PC-3 (cell line): ENCODE measurements around the gene EMC8. TPM values are rescaled to one million over a fixed set of nuclear protein-coding genes. Genes with fewer than 3 reads are reported as not detected.

Experiments used
- ATAC-seq: fragments of 200-7000 bp; cut with Tn5 transposase; 2 replicates; pipeline ENCODE4 v1.9.1; 2020; ENCODE audit warnings: mild to moderate bottlenecking, moderate library complexity
- BruUV-seq: library from RNA; stranded (reverse); fragments of 400-500 nt; replicated peaks from 2 replicates; lab custom pipeline; 2021; lab: Mats Ljungman, UMichigan
- CTCF ChIA-PET: fragments of 300-600 bp; sonication (Branson Sonifier 250); formaldehyde crosslinking; loops from one replicate; lab custom pipeline; 2022; ENCODE audit warnings: antibody characterized with exemption; lab: Charles Lee
- POLR2A ChIA-PET: fragments of 300-600 bp; sonication (Branson Sonifier 250); formaldehyde crosslinking; loops from one replicate; lab custom pipeline; 2022; ENCODE audit warnings: antibody characterized with exemption; ENCODE audit not compliant: unreplicated experiment; lab: Charles Lee
- DNase-seq: peaks from one replicate; pipeline ENCODE4 v3.0.0-alpha.2; 2015
- H2AFZ ChIP-seq: fragments of 300-600 bp; sonication (generic); 2 replicates; pipeline ENCODE4 v1.6.0; 2016; ENCODE audit warnings: antibody characterized with exemption, low read length
- H3F3A ChIP-seq: fragments of 300-600 bp; sonication (generic); one replicate; pipeline ENCODE4 v1.6.0; 2017; ENCODE audit warnings: antibody characterized with exemption, low read length, control low read depth, mild to moderate bottlenecking; ENCODE audit not compliant: unreplicated experiment
- H3K27ac ChIP-seq: fragments of 300-600 bp; sonication (generic); 2 replicates; pipeline ENCODE4 v1.5.1; 2016; ENCODE audit warnings: mild to moderate bottlenecking, low read length
- H3K27me3 ChIP-seq: fragments of 300-600 bp; sonication (generic); 2 replicates; pipeline ENCODE4 v1.6.1; 2016; ENCODE audit warnings: low read length, mixed read lengths
- H3K36me3 ChIP-seq: fragments of 300-600 bp; sonication (generic); 2 replicates; pipeline ENCODE4 v1.6.1; 2016; ENCODE audit warnings: low read depth, mixed run types, low read length, mixed read lengths
- H3K4me1 ChIP-seq: fragments of 300-600 bp; sonication (generic); 2 replicates; pipeline ENCODE4 v1.5.1; 2016; ENCODE audit warnings: low read length; ENCODE audit not compliant: insufficient read depth
- H3K4me2 ChIP-seq: fragments of 300-600 bp; sonication (generic); 2 replicates; pipeline ENCODE4 v1.6.0; 2016; ENCODE audit warnings: low read length
- H3K4me3 ChIP-seq: fragments of 300-600 bp; sonication (generic); 2 replicates; pipeline ENCODE4 v1.5.1; 2016; ENCODE audit warnings: mild to moderate bottlenecking, low read length, mixed read lengths
- H3K79me2 ChIP-seq: fragments of 300-600 bp; sonication (generic); 2 replicates; pipeline ENCODE4 v1.6.1; 2017; ENCODE audit warnings: low read length, mixed read lengths
- H3K9ac ChIP-seq: fragments of 300-600 bp; sonication (generic); 2 replicates; pipeline ENCODE4 v1.6.0; 2016; ENCODE audit warnings: mild to moderate bottlenecking, low read length
- H3K9me2 ChIP-seq: fragments of 300-600 bp; sonication (generic); replicated peaks from 2 replicates; pipeline ENCODE4 v1.6.1; 2016; ENCODE audit warnings: mixed run types, low read length, mixed read lengths
- H3K9me3 ChIP-seq: fragments of 300-600 bp; sonication (generic); 2 replicates; pipeline ENCODE4 v1.6.1; 2016; ENCODE audit warnings: low read length, mixed read lengths
- H4K20me1 ChIP-seq: fragments of 300-600 bp; sonication (generic); 2 replicates; pipeline ENCODE4 v1.6.1; 2016; ENCODE audit warnings: low read length, mixed read lengths
- CTCF ChIP-seq: fragments of 300-600 bp; sonication (generic); conservative IDR thresholded peaks from 2 replicates; pipeline ENCODE4 v1.5.1; 2017; ENCODE audit warnings: antibody characterized with exemption, low read depth, mild to moderate bottlenecking, low read length
- EZH2 ChIP-seq: fragments of 300-600 bp; sonication (generic); IDR thresholded peaks from one replicate; pipeline ENCODE4 v1.6.1; 2017; ENCODE audit warnings: antibody characterized with exemption, mild to moderate bottlenecking, low read length; ENCODE audit not compliant: unreplicated experiment
- EZH2phosphoT487 ChIP-seq: fragments of 300-600 bp; sonication (generic); IDR thresholded peaks from 2 replicates; pipeline ENCODE4 v1.6.1; 2018; ENCODE audit warnings: mild to moderate bottlenecking, antibody characterized with exemption, low read length, borderline replicate concordance
- intact Hi-C: fragments of 100-400 bp; cut with micrococcal nuclease; formaldehyde crosslinking; loops from 2 replicates; pipeline ENCODE4 v1.9.0; 2023
- total RNA-seq: library from RNA; depleted of rRNA; stranded (reverse); fragments of >200 nt; gene quantifications from 2 replicates; pipeline ENCODE4 v1.2.3, GENCODE V29; 2014

EMC8 gene
- total RNA-seq, 1 experiment from 2014 or later = 46.1 TPM

GRCh38 chr16:85825326-85825725, 26.0 kb upstream of the EMC8 start:
- intact Hi-C loops = loop anchor here (10.0 kb wide), 1 partner anchor 69 kb away; the partner anchor contains the start of gene IRF8
- POLR2A ChIA-PET = no interaction called here
- Histone ChIP-seq H3K9me2 (no peaks in the 10 kb centered on the region), H3K27ac (no peak overlapping the region), H3K9ac (no peak overlapping the region), H3K4me2 (no peak overlapping the region), H3K4me1 (no peaks in the 10 kb centered on the region), H3K36me3 (no peaks in the 10 kb centered on the region), H2AFZ (no peak overlapping the region), H4K20me1 (no peaks in the 10 kb centered on the region), H3F3A (no peaks in the 10 kb centered on the region), H3K4me3 (no peak overlapping the region), H3K27me3 (peaks cover 48% of the 10 kb centered on the region), H3K9me3 (no peaks in the 10 kb centered on the region), H3K79me2 (no peaks in the 10 kb centered on the region)
- no peak for TF ChIP-seq EZH2
- peak; percentile 23; the same call in 1 of the 2 replicates for TF ChIP-seq CTCF
- ATAC-seq (no peak), DNase-seq (no peak)
- BruUV-seq = no TSS peak
- CTCF ChIA-PET = no interaction called here

GRCh38 chr16:85824161-85825135, 25.1 kb upstream of the EMC8 start:
- CTCF ChIA-PET = no interaction called here
- no peaks in the 10 kb centered on the region for H3K36me3 ChIP-seq
- POLR2A ChIA-PET = no interaction called here
- ATAC-seq = no peak
- no peak overlapping the region for H3K27ac ChIP-seq
- no peak overlapping the region for H2AFZ ChIP-seq
- intact Hi-C loops = loop anchor here (10.0 kb wide), 1 partner anchor 70 kb away; the partner anchor contains the start of gene IRF8
- H3K79me2 ChIP-seq = no peaks in the 10 kb centered on the region
- TF ChIP-seq EZH2phosphoT487 (no peak), EZH2 (no peak), CTCF (no peak)
- H3F3A ChIP-seq = no peaks in the 10 kb centered on the region
- peaks cover 40% of the 10 kb centered on the region for H3K27me3 ChIP-seq
- no peak overlapping the region for H3K4me2 ChIP-seq
- BruUV-seq = no TSS peak
- DNase-seq = no peak
- no peak overlapping the region for H3K9ac ChIP-seq
- H3K9me2 ChIP-seq = no peaks in the 10 kb centered on the region
- H4K20me1 ChIP-seq = no peaks in the 10 kb centered on the region
- no peak overlapping the region for H3K4me3 ChIP-seq
- H3K9me3 ChIP-seq = no peaks in the 10 kb centered on the region
- H3K4me1 ChIP-seq = no peaks in the 10 kb centered on the region
